Liver (tissue), 9 donors: ENCODE data around the gene LRMDA. TPM values are rescaled to one million over a fixed set of nuclear protein-coding genes. Genes with fewer than 3 reads are reported as not detected.

ENCODE experiments used
- DNase-seq: peaks from one replicate; pipeline ENCODE4 v3.0.0-alpha.2; 2017; ENCODE audit warnings: low spot score
- H3K27ac ChIP-seq, 2 donors: one replicate each; pipeline ENCODE4 v1.7.0; 2013; ENCODE audit warnings: inconsistent platforms in 2 of 2, low read length in 2 of 2, control low read depth in 1 of 2, low read depth in 1 of 2, mild to moderate bottlenecking in 1 of 2
- H3K27me3 ChIP-seq, 4 donors: one replicate each; pipeline versions ENCODE4 v1.6.1 to v1.7.0; 2013; ENCODE audit warnings: low read length in 3 of 4, inconsistent platforms in 1 of 4, mild to moderate bottlenecking in 1 of 4, moderate library complexity in 1 of 4; ENCODE audit not compliant: control insufficient read depth in 4 of 4, insufficient read depth in 4 of 4
- H3K36me3 ChIP-seq, 4 donors: one replicate each; pipeline versions ENCODE4 v1.6.1 to v1.7.0; 2013; ENCODE audit warnings: low read length in 3 of 4, mild to moderate bottlenecking in 3 of 4, low read depth in 1 of 4, moderate library complexity in 1 of 4; ENCODE audit not compliant: control insufficient read depth in 4 of 4, insufficient read depth in 3 of 4
- H3K4me1 ChIP-seq, 4 donors: one replicate each; pipeline versions ENCODE4 v1.6.1 to v1.7.0; 2013; ENCODE audit warnings: low read length in 3 of 4, mild to moderate bottlenecking in 3 of 4, moderate library complexity in 1 of 4; ENCODE audit not compliant: control insufficient read depth in 4 of 4, insufficient read depth in 4 of 4
- H3K4me3 ChIP-seq, 3 donors: one replicate each; pipeline versions ENCODE4 v1.6.1 to v1.7.0; 2013; ENCODE audit warnings: low read length in 3 of 3, control low read depth in 1 of 3, low read depth in 1 of 3, mild to moderate bottlenecking in 1 of 3
- H3K9ac ChIP-seq, 2 donors: one replicate each; pipeline ENCODE4 v1.7.0; 2013; ENCODE audit warnings: low read length in 2 of 2, mild to moderate bottlenecking in 2 of 2, moderate library complexity in 2 of 2, control low read depth in 1 of 2, low read depth in 1 of 2
- H3K9me3 ChIP-seq, 4 donors: one replicate each; pipeline versions ENCODE4 v1.6.1 to v1.7.0; 2013; ENCODE audit warnings: low read length in 3 of 4; ENCODE audit not compliant: control insufficient read depth in 4 of 4
- CTCF ChIP-seq: fragments of 150-350 bp; IDR thresholded peaks from 2 replicates; pipeline ENCODE4 v1.5.1; 2017; ENCODE audit warnings: improper control_type of control experiment, low read depth, low read length; ENCODE audit not compliant: missing input control
- EGR1 ChIP-seq, 2 donors: IDR thresholded peaks; 2 replicates each; pipeline ENCODE4 v1.6.1; 2016 to 2018; ENCODE audit warnings: antibody characterized with exemption in 2 of 2, low read depth in 2 of 2
- FOXA2 ChIP-seq: IDR thresholded peaks from 2 replicates; pipeline ENCODE4 v1.6.1; 2016; ENCODE audit warnings: antibody characterized with exemption
- HNF4G ChIP-seq: IDR thresholded peaks from 2 replicates; pipeline ENCODE4 v1.6.1; 2016; ENCODE audit warnings: antibody characterized with exemption
- JUND ChIP-seq, 2 donors: IDR thresholded peaks; 2 replicates each; pipeline ENCODE4 v1.6.1; 2016; ENCODE audit warnings: antibody characterized with exemption in 2 of 2
- NR2F2 ChIP-seq: IDR thresholded peaks from 2 replicates; pipeline ENCODE4 v1.6.1; 2016; ENCODE audit warnings: antibody characterized with exemption
- RAD21 ChIP-seq, 2 donors: IDR thresholded peaks; 2 replicates each; pipeline ENCODE4 v1.6.1; 2016; ENCODE audit warnings: antibody characterized with exemption in 2 of 2, mild to moderate bottlenecking in 2 of 2
- RXRA ChIP-seq, 2 donors: IDR thresholded peaks; 2 replicates each; pipeline ENCODE4 v1.6.1; 2017 to 2018; ENCODE audit warnings: antibody characterized with exemption in 2 of 2, mild to moderate bottlenecking in 1 of 2
- SP1 ChIP-seq: IDR thresholded peaks from 2 replicates; pipeline ENCODE4 v1.6.1; 2018; ENCODE audit warnings: antibody characterized with exemption, mild to moderate bottlenecking
- TAF1 ChIP-seq: conservative IDR thresholded peaks from 2 replicates; pipeline ENCODE4 v1.6.1; 2016; ENCODE audit warnings: antibody characterized with exemption, mild to moderate bottlenecking
- YY1 ChIP-seq: IDR thresholded peaks from 2 replicates; pipeline ENCODE4 v1.6.1; 2016; ENCODE audit warnings: antibody characterized with exemption, mild to moderate bottlenecking
- ZBTB33 ChIP-seq: IDR thresholded peaks from 2 replicates; pipeline ENCODE4 v1.6.1; 2016; ENCODE audit warnings: antibody characterized with exemption
- WGBS: extraction: QIAGEN DNeasy Blood & Tissue Kit; methylation state at CpG from one replicate; pipeline ENCODE4 v1.1.7; 2013; 5-methylcytosine and 5-hydroxymethylcytosine counted together
- polyA plus RNA-seq, 2 donors: library from polyadenylated mRNA; stranded (reverse) in 1 of 2; unstranded in 1 of 2; fragments of 200-250 nt in 1 of 2; fragments of >200 nt in 1 of 2; fragmentation: Nextera tagmentation in 1 of 2; extraction: Ambion mirVana in 1 of 2; gene quantifications; one replicate each; pipeline versions ENCODE4 v1.2.1 to v1.2.3, GENCODE V29; 2013 to 2015
- total RNA-seq, 2 donors: library from RNA; depleted of rRNA; stranded (reverse); fragments of >200 nt; gene quantifications; one replicate each; pipeline ENCODE4 v1.2.3, GENCODE V29; 2014
- TF ChIP-seq, protein P1 (sequence below): IDR thresholded peaks from 2 replicates; pipeline ENCODE4 v1.6.1; 2016; ENCODE audit warnings: antibody characterized with exemption
- donor health status: healthy.
- donor health status: healthy.
- donor health status: healthy.
- donor health status: healthy.
- donor health status: healthy.

Gene LRMDA
- total and polyA plus RNA-seq, 4 donors: 7.9 to 15.8 (median 11.3) TPM

DNA sequence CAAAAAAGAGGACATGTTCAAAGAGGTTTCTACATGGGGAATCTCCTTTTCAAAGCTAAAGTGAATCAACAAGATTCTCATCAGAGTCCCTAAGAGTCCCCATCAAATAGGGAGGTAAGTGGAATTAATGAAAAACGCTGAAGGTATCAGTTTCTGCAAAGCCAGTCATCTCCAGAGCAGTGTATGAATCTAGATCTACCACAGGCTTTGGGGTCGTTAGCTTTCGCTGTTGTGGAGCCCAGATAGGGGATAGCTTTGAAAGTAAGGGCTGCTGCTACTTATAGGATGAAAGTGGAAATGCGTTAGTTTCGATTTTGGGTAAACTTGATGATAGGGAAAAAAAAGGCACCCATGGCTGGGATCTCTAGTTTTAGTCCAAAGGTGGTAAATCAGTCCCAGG, 748.4 kb downstream of the LRMDA start:
- WGBS: 97% methylated on average over 5 of the region's 5 CpGs
- no peaks in the 10 kb centered on the region for H3K36me3 ChIP-seq
- H3K27ac ChIP-seq: no peak overlapping the region

DNA sequence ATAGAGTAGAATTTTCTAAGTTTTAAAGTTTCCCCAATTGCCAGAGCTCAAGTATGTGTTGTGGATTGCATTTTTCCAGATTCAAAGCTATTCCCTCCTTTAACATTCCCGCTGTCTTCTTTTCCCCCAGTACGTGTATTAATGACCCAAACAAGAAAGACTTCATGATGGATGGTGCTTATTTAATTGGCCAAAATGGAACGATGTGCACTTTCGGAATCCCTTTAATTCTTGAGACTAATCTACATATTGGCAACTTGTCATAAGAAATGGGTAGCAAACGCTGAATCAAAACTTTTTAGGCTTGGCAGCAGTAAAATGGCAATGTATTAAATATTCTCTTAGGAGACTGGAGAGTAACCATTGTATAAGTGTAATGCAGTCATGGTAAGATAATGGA, 753.2 kb downstream of the LRMDA start:
- TF ChIP-seq EGR1 (IDR thresholded peaks at IDR 0.05; ENCODE audit: low read depth in 2 of 2) (no peak), CTCF (no peak), FOXA2 (no peak), HNF4G (no peak), JUND (IDR thresholded peaks at IDR 0.05) (no peak), SP1 (no peak)
- Histone ChIP-seq H3K27ac (no peak overlapping the region), H3K36me3 (no peaks in the 10 kb centered on the region), H3K9me3 (no peaks in the 10 kb centered on the region), H3K9ac (no peak overlapping the region), H3K27me3 (no peaks in the 10 kb centered on the region), H3K4me1 (no peaks in the 10 kb centered on the region), H3K4me3 (no peak overlapping the region)
- DNase-seq: no peak
- WGBS: 96% methylated on average over 5 of the region's 5 CpGs

More for the DNA sequence above, 748.4 kb downstream of the LRMDA start:
- H3K9ac ChIP-seq: no peak overlapping the region
- no peaks in the 10 kb centered on the region for H3K4me1 ChIP-seq
- H3K4me3 ChIP-seq: no peak overlapping the region
- no peak for TF ChIP-seq JUND (IDR thresholded peaks at IDR 0.05)
- no peaks in the 10 kb centered on the region for H3K27me3 ChIP-seq
- no peak for DNase-seq
- no peaks in the 10 kb centered on the region for H3K9me3 ChIP-seq

- Histone ChIP-seq H3K9me3 (no peaks in the 10 kb centered on the region), H3K4me3 (no peak overlapping the region), H3K27me3 (no peaks in the 10 kb centered on the region), H3K9ac (no peak overlapping the region), H3K4me1 (no peaks in the 10 kb centered on the region), H3K27ac (no peak overlapping the region), H3K36me3 (no peaks in the 10 kb centered on the region)
- no peak for DNase-seq
- 83% methylated on average over 10 of the region's 10 CpGs for WGBS
- TF ChIP-seq RXRA (IDR thresholded peaks at IDR 0.05) (no peak), HNF4G (no peak), ZBTB33 (no peak), RAD21 (IDR thresholded peaks at IDR 0.05) (no peak), TAF1 (no peak), NR2F2 (peak; percentile 9), EGR1 (IDR thresholded peaks at IDR 0.05; ENCODE audit: low read depth in 2 of 2) (no peak), YY1 (no peak)
- TF ChIP-seq, protein P1, sequence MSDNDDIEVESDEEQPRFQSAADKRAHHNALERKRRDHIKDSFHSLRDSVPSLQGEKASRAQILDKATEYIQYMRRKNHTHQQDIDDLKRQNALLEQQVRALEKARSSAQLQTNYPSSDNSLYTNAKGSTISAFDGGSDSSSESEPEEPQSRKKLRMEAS: no peak
These were observed 754.3 kb downstream of the LRMDA start for GRCh38 chr10:76185471-76186301.
